HT1080 (cell line): ENCODE results near the gene JOSD2. TPM values are rescaled to one million over a fixed set of nuclear protein-coding genes. Genes with fewer than 3 reads are reported as not detected.
A peak's percentile ranks its signal among the peaks of the same experiment; 100 is the strongest.

Source experiments
- DNase-seq: peaks from one replicate; pipeline ENCODE4 v3.0.0-alpha.2; 2015; ENCODE audit warnings: low read depth
- total RNA-seq: library from RNA; depleted of rRNA; stranded (reverse); fragments of >200 nt; shearing (Covaris generic); gene quantifications from 2 replicates; pipeline ENCODE4 v1.2.3, GENCODE V29; 2014

The JOSD2 gene
- total RNA-seq, 1 experiment from 2014 or later, result 41.2 TPM

GRCh38 chr19:50478901-50479715, 31.9 kb downstream of the JOSD2 start:
- peak; percentile 32 for DNase-seq

GRCh38 chr19:50477751-50478515, 33.1 kb downstream of the JOSD2 start:
- no peak for DNase-seq

GRCh38 chr19:50476907-50477238, 34.1 kb downstream of the JOSD2 start:
- DNase-seq, result no peak

- DNase-seq, result peak; percentile 84
Measured at GRCh38 chr19:50476224-50476906, 34.6 kb downstream of the JOSD2 start, which contains the start of the genes EMC10 and GARIN5A. Gene EMC10 (plus strand): TSS chr19:50476507. CDS start chr19:50476545, 38 bp downstream. Gene GARIN5A (minus strand): TSS chr19:50476848. CDS start chr19:50476388, 460 bp downstream.

GRCh38 chr19:50475736-50476223, 35.2 kb downstream of the JOSD2 start:
- DNase-seq, result no peak

GRCh38 chr19:50475101-50475568, 35.9 kb downstream of the JOSD2 start:
- no peak for DNase-seq

GRCh38 chr19:50473336-50473735, 37.7 kb downstream of the JOSD2 start:
- DNase-seq, result peak; percentile 40

GRCh38 chr19:50468818-50469217, 42.2 kb downstream of the JOSD2 start:
- DNase-seq, result no peak

- no peak for DNase-seq
Measured at GRCh38 chr19:50467566-50467965, 43.4 kb downstream of the JOSD2 start.

- DNase-seq, result no peak
Measured at GRCh38 chr19:50466706-50467039, 44.3 kb downstream of the JOSD2 start.

GRCh38 chr19:50465986-50466705, 44.8 kb downstream of the JOSD2 start:
- no peak for DNase-seq

GRCh38 chr19:50465000-50465399, 46.0 kb downstream of the JOSD2 start:
- DNase-seq, result no peak

GRCh38 chr19:50464348-50464747, 46.6 kb downstream of the JOSD2 start:
- DNase-seq, result no peak

- DNase-seq, result no peak
Measured at GRCh38 chr19:50462970-50463369, 48.0 kb downstream of the JOSD2 start.

GRCh38 chr19:50461066-50461875, 49.7 kb downstream of the JOSD2 start:
- peak; percentile 69 for DNase-seq

GRCh38 chr19:50460161-50460765, 50.7 kb downstream of the JOSD2 start:
- DNase-seq, result peak; percentile 67

GRCh38 chr19:50459638-50460037, 51.4 kb downstream of the JOSD2 start:
- DNase-seq, result no peak

GRCh38 chr19:50459067-50459456, 51.9 kb downstream of the JOSD2 start:
- no peak for DNase-seq

GRCh38 chr19:50458396-50459066, 52.5 kb downstream of the JOSD2 start:
- no peak for DNase-seq
